ENCODE data around the gene CSNK2A2.

The CSNK2A2 gene

GRCh38 chr16:58110571-58111301, 87.2 kb downstream of the CSNK2A2 start:
- no peak for TF ChIP-seq JUND (IDR thresholded peaks at IDR 0.05; ENCODE audit: low read depth)
- DNase-seq (ENCODE audit: low read depth in 1 of 2, low spot score in 1 of 2): no peak
- in situ Hi-C loops (cut with HindIII; ENCODE audit: low pct_unique_long_range_greater_than_20kb, low sequenced_read_pairs): no loop called here

GRCh38 chr16:58109881-58110280, 88.0 kb downstream of the CSNK2A2 start:
- TF ChIP-seq JUND (IDR thresholded peaks at IDR 0.05; ENCODE audit: low read depth): no peak
- no peak for DNase-seq (ENCODE audit: low read depth in 1 of 2, low spot score in 1 of 2)
- in situ Hi-C loops (cut with HindIII; ENCODE audit: low pct_unique_long_range_greater_than_20kb, low sequenced_read_pairs): no loop called here

- TF ChIP-seq JUND (IDR thresholded peaks at IDR 0.05; ENCODE audit: low read depth): no peak
- no peak for DNase-seq (ENCODE audit: low read depth in 1 of 2, low spot score in 1 of 2)
- in situ Hi-C loops (cut with HindIII; ENCODE audit: low pct_unique_long_range_greater_than_20kb, low sequenced_read_pairs): no loop called here
Measured at GRCh38 chr16:58109330-58109729, 88.6 kb downstream of the CSNK2A2 start.
